Motor neuron (in vitro differentiated cells): ENCODE measurements around the gene AADACL3. TPM values are rescaled to one million over a fixed set of nuclear protein-coding genes. Genes with fewer than 3 reads are reported as not detected.
A peak's percentile ranks its signal among the peaks of the same experiment; 100 is the strongest.
"Not testable (repeated sequence)": the region's sequence is repeated elsewhere in the genome, so short reads cannot be mapped to it uniquely, and the experiment has no call there.

Experiments used
- ATAC-seq, 8 experiments: fragments of 200-7000 bp; cut with Tn5 transposase; replicated peaks in 6 of 8; 2 replicates each; pipeline ENCODE4 v1.8.0; 2021; ENCODE audit warnings: mild to moderate bottlenecking in 8 of 8, moderate library complexity in 8 of 8
- H3K27ac ChIP-seq, 2 donors: fragments of 250-450 bp; sonication (Bioruptor Pico); 2 replicates each; pipeline ENCODE4 v1.9.0; 2021; ENCODE audit warnings: antibody characterized with exemption in 2 of 2, mild to moderate bottlenecking in 2 of 2, moderate library complexity in 1 of 2
- H3K4me1 ChIP-seq, 2 donors: fragments of 250-450 bp; sonication (Bioruptor Pico); replicated peaks in 1 of 2; 2 replicates each; pipeline ENCODE4 v1.6.1; 2021; ENCODE audit warnings: antibody characterized with exemption in 2 of 2, mild to moderate bottlenecking in 2 of 2, moderate library complexity in 1 of 2
- H3K4me3 ChIP-seq, 5 donors: fragments of 250-450 bp; sonication (Bioruptor Pico); 2 replicates each; pipeline ENCODE4 v1.9.0; 2021; ENCODE audit warnings: antibody characterized with exemption in 5 of 5, mild to moderate bottlenecking in 5 of 5, moderate library complexity in 4 of 5
- WGBS, 10 experiments: fragments of 450-650 bp; shearing (Covaris generic); methylation state at CpG; one replicate each; pipeline ENCODE4 v1.0.0; 2022; 5-methylcytosine and 5-hydroxymethylcytosine counted together
- in situ Hi-C, 9 experiments: fragments of 400-800 bp; cut with MboI; loops; one replicate each; pipeline ENCODE4 v1.15.0; 2021; ENCODE audit warnings: low sequenced_read_pairs in 9 of 9, low pct_unique_long_range_greater_than_20kb in 2 of 9; ENCODE audit not compliant: unreplicated experiment in 9 of 9
- total RNA-seq, 8 experiments: library from RNA; unstranded; fragments of 300-600 nt; gene quantifications; 2 replicates each; pipeline versions ENCODE4 v1.2.3 to v1.2.4, GENCODE V29; 2022

AADACL3 gene
- total RNA-seq, 8 experiments from 2014 or later = 0.10 to 0.38 (median 0.14) TPM; not detected in 4

- 14 to 100% (median 43%) methylated on average over 1 of the region's 1 CpG; no CpG with 5 or more reads in 5 of the 10 experiments for WGBS, 10 experiments
- ATAC-seq = no peak
- in situ Hi-C loops = no loop called here
- Histone ChIP-seq H3K4me3 (no peak overlapping the region), H3K4me1 (no peaks in the 10 kb centered on the region), H3K27ac (no peak overlapping the region)
These were observed 14.2 kb downstream of the AADACL3 start for GRCh38 chr1:12730156-12730555.

- ATAC-seq, in situ Hi-C loops, H3K4me1 ChIP-seq, H3K4me3 ChIP-seq, H3K27ac ChIP-seq: not testable (repeated sequence)
- 0 to 88% (median 47%) methylated on average over 1 to 2 of the region's 2 CpGs; no CpG with 5 or more reads in 4 of the 10 experiments for WGBS, 10 experiments
These were observed 15.2 kb downstream of the AADACL3 start for GRCh38 chr1:12731084-12731483.

- 6 to 100% (median 65%) methylated on average over 1 to 3 of the region's 3 CpGs; no CpG with 5 or more reads in 1 of the 10 experiments for WGBS, 10 experiments
- in situ Hi-C loops = no loop called here
- ATAC-seq = no peak
- Histone ChIP-seq H3K27ac (no peak overlapping the region), H3K4me3 (no peak overlapping the region), H3K4me1 (no peaks in the 10 kb centered on the region)
These were observed 18.7 kb downstream of the AADACL3 start for GRCh38 chr1:12734651-12735050.

GRCh38 chr1:12738934-12739333 lies 23.0 kb downstream of the AADACL3 start:
- Histone ChIP-seq H3K4me3 (no peak overlapping the region), H3K4me1 (no peaks in the 10 kb centered on the region), H3K27ac (no peak overlapping the region)
- 17 to 100% (median 83%) methylated on average over 1 of the region's 1 CpG; no CpG with 5 or more reads in 1 of the 10 experiments for WGBS, 10 experiments
- no peak for ATAC-seq
- in situ Hi-C loops = no loop called here

GRCh38 chr1:12739613-12740012 lies 23.7 kb downstream of the AADACL3 start:
- Histone ChIP-seq H3K27ac (no peak overlapping the region), H3K4me1 (no peaks in the 10 kb centered on the region), H3K4me3 (no peak overlapping the region)
- WGBS, 10 experiments = 0 to 72% (median 50%) methylated on average over 1 to 5 of the region's 5 CpGs; no CpG with 5 or more reads in 1 of the 10 experiments
- in situ Hi-C loops = no loop called here
- ATAC-seq = no peak

GRCh38 chr1:12741946-12742345 lies 26.0 kb downstream of the AADACL3 start:
- Histone ChIP-seq H3K4me1 (peaks cover 0 to 13% of the 10 kb centered on the region in 2 donors), H3K27ac (no peak overlapping the region), H3K4me3 (no peak overlapping the region)
- WGBS, 10 experiments = 10 to 86% (median 51%) methylated on average over 1 to 3 of the region's 3 CpGs; no CpG with 5 or more reads in 1 of the 10 experiments
- in situ Hi-C loops = no loop called here
- no peak for ATAC-seq

- no peak overlapping the region for H3K4me3 ChIP-seq
- peaks cover 0 to 13% of the 10 kb centered on the region in 2 donors for H3K4me1 ChIP-seq
- peak in 4 of 8 experiments; percentile 63 to 94 (median 86) for ATAC-seq
- 8 to 89% (median 50%) methylated on average over 1 to 3 of the region's 3 CpGs for whole genome bisulfite sequencing, 10 experiments
- H3K27ac ChIP-seq = peak overlapping the region in 1 of 2 donors; percentile 47
- in situ Hi-C loops = no loop called here
These were observed 29.4 kb downstream of the AADACL3 start for GRCh38 chr1:12745126-12745991.

- peak; percentile 45 to 91 (median 70) for ATAC-seq
- peak within 1 kb of the TSS in 1 of 2 donors; percentile 47 for H3K27ac ChIP-seq
- peak within 1 kb of the TSS in 2 of 5 donors; percentile 14 to 22 for H3K4me3 ChIP-seq
- in situ Hi-C loops = no loop called here
- WGBS, 10 experiments = 0 to 44% (median 20%) methylated on average over 1 to 2 of the region's 2 CpGs; no CpG with 5 or more reads in 1 of the 10 experiments
- peaks cover 0 to 13% of the 10 kb centered on the region in 2 donors for H3K4me1 ChIP-seq
These were observed 30.0 kb downstream of the AADACL3 start, which contains the start of gene CFAP107 for GRCh38 chr1:12745992-12746323. TSS of gene CFAP107 (plus strand) at chr1:12746200. CDS start at chr1:12746431, 231 bp downstream.

GRCh38 chr1:12748778-12749355 lies 33.0 kb downstream of the AADACL3 start:
- ATAC-seq = no peak
- in situ Hi-C loops = no loop called here

GRCh38 chr1:12754738-12755137 lies 38.8 kb downstream of the AADACL3 start:
- 41 to 91% (median 79%) methylated on average over 3 to 4 of the region's 4 CpGs for WGBS, 10 experiments
- Histone ChIP-seq H3K4me3 (no peak overlapping the region), H3K4me1 (no peaks in the 10 kb centered on the region), H3K27ac (no peak overlapping the region)
- no peak for ATAC-seq
- in situ Hi-C loops = loop anchor here in 1 of 9 experiments (25.0 kb wide), 1 partner anchor 467 kb away; no protein-coding TSS in a partner anchor

More at GRCh38 chr1:12748778-12749355, 33.0 kb downstream of the AADACL3 start:
- Histone ChIP-seq H3K4me3 (no peak overlapping the region), H3K4me1 (peaks cover 0 to 13% of the 10 kb centered on the region in 2 donors), H3K27ac (no peak overlapping the region)

GRCh38 chr1:12756273-12756672 lies 40.4 kb downstream of the AADACL3 start:
- no peak overlapping the region for H3K4me3 ChIP-seq
- H3K4me1 ChIP-seq = no peaks in the 10 kb centered on the region
- in situ Hi-C loops = loop anchor here in 1 of 9 experiments (25.0 kb wide), 1 partner anchor 469 kb away; no protein-coding TSS in a partner anchor
- peak in 3 of 8 experiments; percentile 4 to 11 (median 6) for ATAC-seq
- 17 to 83% (median 60%) methylated on average over 1 of the region's 2 CpGs; no CpG with 5 or more reads in 5 of the 10 experiments for WGBS, 10 experiments
- no peak overlapping the region for H3K27ac ChIP-seq

GRCh38 chr1:12756768-12757413 lies 41.0 kb downstream of the AADACL3 start:
- in situ Hi-C loops = loop anchor here in 1 of 9 experiments (25.0 kb wide), 1 partner anchor 470 kb away; no protein-coding TSS in a partner anchor
- 0 to 77% (median 49%) methylated on average over 2 to 6 of the region's 6 CpGs; no CpG with 5 or more reads in 1 of the 10 experiments for WGBS, 10 experiments

More at GRCh38 chr1:12756768-12757413, 41.0 kb downstream of the AADACL3 start:
- ATAC-seq = peak in 3 of 8 experiments; percentile 83 to 90 (median 83)
- H3K4me3 ChIP-seq = no peak overlapping the region
- no peak overlapping the region for H3K27ac ChIP-seq
- H3K4me1 ChIP-seq = no peaks in the 10 kb centered on the region
